K562 (cell line): ENCODE measurements around the gene MTA2. TPM values are rescaled to one million over a fixed set of nuclear protein-coding genes. Genes with fewer than 3 reads are reported as not detected.

Experiments
- CC2D1A ChIP-seq: fragments of 450-650 bp; IDR thresholded peaks from 2 replicates; pipeline ENCODE4 v1.6.1; 2017; ENCODE audit warnings: mild to moderate bottlenecking
- DDX20 ChIP-seq: fragments of 450-650 bp; IDR thresholded peaks from 2 replicates; pipeline ENCODE4 v1.6.1; 2016; ENCODE audit warnings: missing genetic modification characterization, low read depth, mild to moderate bottlenecking, missing compliant biosample characterization, moderate library complexity
- ESRRB ChIP-seq: fragments of 250-450 bp; sonication (Bioruptor Pico); IDR thresholded peaks from 2 replicates; pipeline ENCODE4 v1.5.0; 2020; ENCODE audit warnings: mild to moderate bottlenecking, moderate library complexity, borderline replicate concordance
- FUS ChIP-seq: fragments of 200-400 bp; formaldehyde crosslinking; optimal IDR thresholded peaks from 2 replicates; pipeline ENCODE3; 2017; ENCODE audit warnings: low read depth, low read length
- GATAD2A ChIP-seq: fragments of 450-650 bp; IDR thresholded peaks from 2 replicates; pipeline ENCODE4 v1.6.1; 2017
- JUND ChIP-seq, 2 experiments: IDR thresholded peaks; 2 replicates in 1 of 2; 3 replicates in 1 of 2; pipeline ENCODE4 v1.6.1; 2011; ENCODE audit warnings: borderline replicate concordance in 2 of 2, low read depth in 2 of 2, low read length in 2 of 2, improper control_type of control experiment in 1 of 2, missing biosample characterization in 1 of 2, missing genetic modification characterization in 1 of 2, missing genetic modification reagents in 1 of 2
- KLF10 ChIP-seq: fragments of 250-450 bp; sonication (Bioruptor Pico); IDR thresholded peaks from 2 replicates; pipeline ENCODE4 v1.6.1; 2021; ENCODE audit warnings: matching md5 sums
- NR2C1 ChIP-seq, 2 experiments: fragments of 450-650 bp; IDR thresholded peaks; 2 replicates each; pipeline ENCODE4 v1.6.1; 2017; ENCODE audit warnings: mild to moderate bottlenecking in 2 of 2, antibody characterized with exemption in 1 of 2, inconsistent platforms in 1 of 2, missing compliant biosample characterization in 1 of 2, missing genetic modification characterization in 1 of 2
- POLR2B ChIP-seq: fragments of 450-650 bp; IDR thresholded peaks from 2 replicates; pipeline ENCODE4 v1.6.1; 2018; ENCODE audit warnings: low read depth; ENCODE audit not compliant: partially characterized antibody
- SP2 ChIP-seq: IDR thresholded peaks from 2 replicates; pipeline ENCODE4 v1.6.1; 2011; ENCODE audit warnings: mild to moderate bottlenecking, low read depth, low read length, moderate library complexity; ENCODE audit not compliant: poor library complexity, severe bottlenecking; ENCODE audit errors: extremely low read depth
- TEAD1 ChIP-seq, 2 experiments: fragments of 450-650 bp in 1 of 2; sonication (generic) in 1 of 2; formaldehyde crosslinking; IDR thresholded peaks; 2 replicates each; pipeline versions ENCODE4 v1.4.0 to v1.8.0; 2020 to 2022; ENCODE audit warnings: mild to moderate bottlenecking in 2 of 2, missing genetic modification reagents in 1 of 2
- XRCC3 ChIP-seq: fragments of 450-650 bp; IDR thresholded peaks from 2 replicates; pipeline ENCODE4 v1.6.1; 2017; ENCODE audit warnings: mild to moderate bottlenecking, moderate library complexity
- ZNF282 ChIP-seq: sonication (generic); formaldehyde crosslinking; IDR thresholded peaks from 2 replicates; pipeline ENCODE4 v1.8.1; 2023; ENCODE audit warnings: missing genetic modification reagents
- ZNF699 ChIP-seq: fragments of 250-450 bp; sonication (Bioruptor Pico); IDR thresholded peaks from 2 replicates; pipeline ENCODE4 v1.8.0; 2021; ENCODE audit warnings: mild to moderate bottlenecking, moderate library complexity; ENCODE audit not compliant: insufficient replicate concordance
- polyA plus RNA-seq, 8 experiments: library from polyadenylated mRNA; depleted of rRNA in 4 of 8; stranded (reverse) in 5 of 8; unstranded in 3 of 8; fragments of >200 nt; fragmentation: Nextera tagmentation in 2 of 8; fragmentation: Illumina TruSeq in 1 of 8; extraction: Ambion mirVana in 2 of 8; extraction: Trizol in 1 of 8; gene quantifications; 2 replicates each; pipeline versions ENCODE4 v1.2.1 to v1.2.3, GENCODE V29; 2011 to 2014; ENCODE audit warnings: inconsistent platforms in 1 of 8, missing spikeins in 1 of 8
- total RNA-seq, 7 experiments: library from RNA; depleted of rRNA in 6 of 7; stranded (reverse); fragments of >200 nt in 6 of 7; fragmentation: Illumina TruSeq in 2 of 7; extraction: Trizol in 2 of 7; gene quantifications; 2 replicates each; pipeline versions ENCODE4 v1.2.1 to v1.2.3, GENCODE V29; 2011 to 2021; ENCODE audit warnings: low replicate concordance in 1 of 7
- TF ChIP-seq, protein P1 (sequence below): fragments of 200-800 bp; sonication (Bioruptor generic); IDR thresholded peaks from 2 replicates; pipeline ENCODE4 v1.6.1; 2017; ENCODE audit warnings: missing genetic modification characterization, missing compliant biosample characterization
- TF ChIP-seq, protein P2 (sequence below): fragments of 450-650 bp; formaldehyde crosslinking; IDR thresholded peaks from 2 replicates; pipeline ENCODE4 v1.4.0; 2020; ENCODE audit warnings: mild to moderate bottlenecking
- TF ChIP-seq, protein P3 (sequence below): IDR thresholded peaks from 2 replicates; pipeline ENCODE4 v1.6.1; 2012; ENCODE audit warnings: low read depth, low read length, improper control_type of control experiment, borderline replicate concordance
- TF ChIP-seq, protein P4 (sequence below): fragments of 250-450 bp; sonication (Bioruptor Pico); IDR thresholded peaks from 2 replicates; pipeline ENCODE4 v1.8.0; 2022; ENCODE audit warnings: inconsistent platforms
- TF ChIP-seq, protein P5 (sequence below): fragments of 250-450 bp; sonication (Bioruptor Pico); IDR thresholded peaks from 2 replicates; pipeline ENCODE4 v1.8.0; 2021; ENCODE audit warnings: mild to moderate bottlenecking, moderate library complexity

MTA2 gene
- total and polyA plus RNA-seq, 9 of the 15 experiments (the other 6 are each of a cell fraction or from before 2014, with no cell fraction given): 6.2 to 220 (median 172) TPM

DNA sequence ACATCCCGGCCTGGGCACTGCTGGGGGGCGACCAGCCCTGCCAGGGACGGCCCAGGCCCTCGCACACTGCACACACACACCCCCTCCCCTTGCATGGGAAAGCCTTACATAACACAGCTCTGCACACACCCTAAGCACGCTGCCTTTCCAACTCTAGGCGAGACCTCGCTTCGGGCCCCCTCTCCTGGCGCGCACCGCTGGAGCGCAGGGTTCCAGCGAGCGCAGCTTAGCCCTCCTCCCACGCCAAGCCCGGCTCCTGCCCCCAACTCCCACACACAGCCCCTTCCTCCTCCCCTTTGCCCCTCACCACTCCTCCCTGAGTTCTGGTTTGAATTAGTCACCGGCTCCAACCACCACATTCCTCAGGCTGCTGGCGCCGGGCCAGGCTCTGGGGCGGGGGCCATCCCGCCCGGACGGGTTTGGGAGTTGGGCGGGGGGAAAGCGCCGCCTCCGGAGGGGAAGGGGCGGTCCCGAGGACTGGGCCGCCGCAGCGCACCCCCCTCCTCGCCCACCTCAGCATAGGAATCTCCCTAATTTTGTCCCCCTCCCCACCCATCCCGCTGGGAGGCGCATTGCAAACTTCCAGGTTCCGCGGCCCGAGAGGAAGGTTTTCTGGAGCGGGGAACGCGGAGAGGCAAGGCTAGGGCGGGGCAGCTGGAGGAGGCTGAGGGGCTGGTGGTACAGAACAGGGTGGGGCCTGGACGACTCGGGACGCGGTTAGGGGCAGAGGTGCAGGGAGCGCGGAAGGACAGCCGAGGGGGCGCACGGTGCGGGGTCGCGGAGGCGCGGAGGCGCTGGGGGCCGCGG, 56.0 kb downstream of the MTA2 start (continued):
- TF ChIP-seq, protein P1, sequence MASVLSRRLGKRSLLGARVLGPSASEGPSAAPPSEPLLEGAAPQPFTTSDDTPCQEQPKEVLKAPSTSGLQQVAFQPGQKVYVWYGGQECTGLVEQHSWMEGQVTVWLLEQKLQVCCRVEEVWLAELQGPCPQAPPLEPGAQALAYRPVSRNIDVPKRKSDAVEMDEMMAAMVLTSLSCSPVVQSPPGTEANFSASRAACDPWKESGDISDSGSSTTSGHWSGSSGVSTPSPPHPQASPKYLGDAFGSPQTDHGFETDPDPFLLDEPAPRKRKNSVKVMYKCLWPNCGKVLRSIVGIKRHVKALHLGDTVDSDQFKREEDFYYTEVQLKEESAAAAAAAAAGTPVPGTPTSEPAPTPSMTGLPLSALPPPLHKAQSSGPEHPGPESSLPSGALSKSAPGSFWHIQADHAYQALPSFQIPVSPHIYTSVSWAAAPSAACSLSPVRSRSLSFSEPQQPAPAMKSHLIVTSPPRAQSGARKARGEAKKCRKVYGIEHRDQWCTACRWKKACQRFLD (CRISPR knock-in tag): no peak
- TF ChIP-seq KLF10 (no peak), POLR2B (no peak), ESRRB (no peak), FUS (no peak), XRCC3 (no peak), JUND (IDR thresholded peaks at IDR 0.05; ENCODE audit: borderline replicate concordance, low read depth, low read length) (peak; percentile 87), JUND (tag; IDR thresholded peaks at IDR 0.05; ENCODE audit: borderline replicate concordance, low read depth, low read length) (peak; percentile 80; the same call in 1 of the 3 replicates), NR2C1 (IDR thresholded peaks at IDR 0.05) (no peak), NR2C1 (tag; IDR thresholded peaks at IDR 0.05) (no peak), SP2 (no peak), CC2D1A (no peak; the same call in 1 of the 2 replicates), TEAD1 (CRISPR knock-in tag; IDR thresholded peaks at IDR 0.05) (peak; percentile 93 to 96), ZNF699 (CRISPR knock-in tag) (no peak), DDX20 (tag) (no peak), ZNF282 (no peak), GATAD2A (peak; percentile 97)
- TF ChIP-seq, protein P2, sequence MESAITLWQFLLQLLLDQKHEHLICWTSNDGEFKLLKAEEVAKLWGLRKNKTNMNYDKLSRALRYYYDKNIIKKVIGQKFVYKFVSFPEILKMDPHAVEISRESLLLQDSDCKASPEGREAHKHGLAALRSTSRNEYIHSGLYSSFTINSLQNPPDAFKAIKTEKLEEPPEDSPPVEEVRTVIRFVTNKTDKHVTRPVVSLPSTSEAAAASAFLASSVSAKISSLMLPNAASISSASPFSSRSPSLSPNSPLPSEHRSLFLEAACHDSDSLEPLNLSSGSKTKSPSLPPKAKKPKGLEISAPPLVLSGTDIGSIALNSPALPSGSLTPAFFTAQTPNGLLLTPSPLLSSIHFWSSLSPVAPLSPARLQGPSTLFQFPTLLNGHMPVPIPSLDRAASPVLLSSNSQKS: no peak
- TF ChIP-seq, protein P3, sequence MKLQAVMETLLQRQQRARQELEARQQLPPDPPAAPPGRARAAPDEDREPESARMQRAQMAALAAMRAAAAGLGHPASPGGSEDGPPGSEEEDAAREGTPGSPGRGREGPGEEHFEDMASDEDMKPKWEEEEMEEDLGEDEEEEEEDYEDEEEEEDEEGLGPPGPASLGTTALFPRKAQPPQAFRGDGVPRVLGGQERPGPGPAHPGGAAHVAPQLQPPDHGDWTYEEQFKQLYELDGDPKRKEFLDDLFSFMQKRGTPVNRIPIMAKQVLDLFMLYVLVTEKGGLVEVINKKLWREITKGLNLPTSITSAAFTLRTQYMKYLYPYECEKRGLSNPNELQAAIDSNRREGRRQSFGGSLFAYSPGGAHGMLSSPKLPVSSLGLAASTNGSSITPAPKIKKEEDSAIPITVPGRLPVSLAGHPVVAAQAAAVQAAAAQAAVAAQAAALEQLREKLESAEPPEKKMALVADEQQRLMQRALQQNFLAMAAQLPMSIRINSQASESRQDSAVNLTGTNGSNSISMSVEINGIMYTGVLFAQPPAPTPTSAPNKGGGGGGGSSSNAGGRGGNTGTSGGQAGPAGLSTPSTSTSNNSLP: no peak
- TF ChIP-seq, protein P4, sequence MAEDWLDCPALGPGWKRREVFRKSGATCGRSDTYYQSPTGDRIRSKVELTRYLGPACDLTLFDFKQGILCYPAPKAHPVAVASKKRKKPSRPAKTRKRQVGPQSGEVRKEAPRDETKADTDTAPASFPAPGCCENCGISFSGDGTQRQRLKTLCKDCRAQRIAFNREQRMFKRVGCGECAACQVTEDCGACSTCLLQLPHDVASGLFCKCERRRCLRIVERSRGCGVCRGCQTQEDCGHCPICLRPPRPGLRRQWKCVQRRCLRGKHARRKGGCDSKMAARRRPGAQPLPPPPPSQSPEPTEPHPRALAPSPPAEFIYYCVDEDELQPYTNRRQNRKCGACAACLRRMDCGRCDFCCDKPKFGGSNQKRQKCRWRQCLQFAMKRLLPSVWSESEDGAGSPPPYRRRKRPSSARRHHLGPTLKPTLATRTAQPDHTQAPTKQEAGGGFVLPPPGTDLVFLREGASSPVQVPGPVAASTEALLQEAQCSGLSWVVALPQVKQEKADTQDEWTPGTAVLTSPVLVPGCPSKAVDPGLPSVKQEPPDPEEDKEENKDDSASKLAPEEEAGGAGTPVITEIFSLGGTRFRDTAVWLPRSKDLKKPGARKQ (CRISPR knock-in tag): no peak
- TF ChIP-seq, protein P5, sequence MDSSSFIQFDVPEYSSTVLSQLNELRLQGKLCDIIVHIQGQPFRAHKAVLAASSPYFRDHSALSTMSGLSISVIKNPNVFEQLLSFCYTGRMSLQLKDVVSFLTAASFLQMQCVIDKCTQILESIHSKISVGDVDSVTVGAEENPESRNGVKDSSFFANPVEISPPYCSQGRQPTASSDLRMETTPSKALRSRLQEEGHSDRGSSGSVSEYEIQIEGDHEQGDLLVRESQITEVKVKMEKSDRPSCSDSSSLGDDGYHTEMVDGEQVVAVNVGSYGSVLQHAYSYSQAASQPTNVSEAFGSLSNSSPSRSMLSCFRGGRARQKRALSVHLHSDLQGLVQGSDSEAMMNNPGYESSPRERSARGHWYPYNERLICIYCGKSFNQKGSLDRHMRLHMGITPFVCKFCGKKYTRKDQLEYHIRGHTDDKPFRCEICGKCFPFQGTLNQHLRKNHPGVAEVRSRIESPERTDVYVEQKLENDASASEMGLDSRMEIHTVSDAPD (CRISPR knock-in tag): no peak
